Endothelial cell of umbilical vein (primary cell): ENCODE measurements around the gene CACNA2D2. TPM values are rescaled to one million over a fixed set of nuclear protein-coding genes. Genes with fewer than 3 reads are reported as not detected.

ENCODE experiments used
- BruUV-seq: library from RNA; stranded (reverse); fragments of 400-500 nt; replicated peaks from 2 replicates; lab custom pipeline; 2021; lab: Mats Ljungman, UMichigan
- CTCF ChIA-PET: fragments of 300-600, 350-600 bp; sonication (Branson Sonifier 250); formaldehyde crosslinking; loops from one replicate; lab custom pipeline; 2021; ENCODE audit warnings: antibody characterized with exemption, inconsistent platforms; lab: Charles Lee
- POLR2A ChIA-PET: fragments of 300-600, 350-600 bp; sonication (Branson Sonifier 250); formaldehyde crosslinking; loops from one replicate; lab custom pipeline; 2021; ENCODE audit warnings: antibody characterized with exemption, inconsistent platforms; lab: Charles Lee
- DNase-seq: peaks from one replicate; pipeline ENCODE4 v3.0.0-alpha.2; 2011; ENCODE audit warnings: low read depth, low spot score
- FAIRE-seq: peaks from 2 replicates; lab custom pipeline; 2011; peaks lifted over from hg19 to GRCh38; lab: Jason Lieb, UNC
- H2AFZ ChIP-seq: 2 replicates; pipeline ENCODE4 v1.6.0; 2012; ENCODE audit warnings: low read depth, low read length, control low read depth, inconsistent platforms
- H3K27ac ChIP-seq: 2 replicates; pipeline ENCODE4 v1.5.1; 2011; ENCODE audit warnings: low read depth, mild to moderate bottlenecking, control low read depth, low read length, moderate library complexity; ENCODE audit not compliant: insufficient read depth
- H3K27me3 ChIP-seq, 2 experiments: 2 replicates each; pipeline versions ENCODE4 v1.6.0 to v1.6.1; 2011; ENCODE audit warnings: low read length in 2 of 2, mixed read lengths in 1 of 2; ENCODE audit not compliant: control insufficient read depth in 2 of 2, insufficient read depth in 2 of 2
- H3K36me3 ChIP-seq, 2 experiments: 2 replicates in 1 of 2; 3 replicates in 1 of 2; pipeline ENCODE4 v1.5.1; 2011; ENCODE audit warnings: low read length in 2 of 2, mild to moderate bottlenecking in 1 of 2, moderate library complexity in 1 of 2; ENCODE audit not compliant: control insufficient read depth in 2 of 2, insufficient read depth in 2 of 2; ENCODE audit errors: extremely low read depth in 1 of 2
- H3K4me1 ChIP-seq: 3 replicates; pipeline ENCODE4 v1.5.1; 2011; ENCODE audit warnings: mild to moderate bottlenecking, low read length; ENCODE audit not compliant: control insufficient read depth, insufficient read depth; ENCODE audit errors: extremely low read depth
- H3K4me2 ChIP-seq: 2 replicates; pipeline ENCODE4 v1.6.1; 2011; ENCODE audit warnings: low read length, control low read depth, mixed read lengths; ENCODE audit not compliant: insufficient read depth
- H3K4me3 ChIP-seq, 3 experiments: fragments of 200-600 bp in 1 of 3; sonication (generic), shearing (Covaris generic) in 1 of 3; replicated peaks in 1 of 3; 2 replicates each; pipeline ENCODE4 v1.5.1; 2011 to 2016; ENCODE audit warnings: control low read depth in 3 of 3, low read length in 3 of 3, mild to moderate bottlenecking in 2 of 3, inconsistent platforms in 1 of 3, low read depth in 1 of 3, moderate library complexity in 1 of 3; ENCODE audit not compliant: insufficient read depth in 1 of 3
- H3K79me2 ChIP-seq: 2 replicates; pipeline ENCODE4 v1.6.0; 2012; ENCODE audit warnings: low read length, inconsistent platforms; ENCODE audit not compliant: control insufficient read depth, insufficient read depth
- H3K9ac ChIP-seq: replicated peaks from 2 replicates; pipeline ENCODE3; 2011; ENCODE audit warnings: low read length, control low read depth; ENCODE audit not compliant: insufficient read depth; ENCODE audit errors: extremely low read depth
- H3K9me1 ChIP-seq: replicated peaks from 3 replicates; pipeline ENCODE4 v1.6.0; 2011; ENCODE audit warnings: mild to moderate bottlenecking, low read length; ENCODE audit not compliant: control insufficient read depth, insufficient read depth; ENCODE audit errors: extremely low read depth
- H3K9me3 ChIP-seq: replicated peaks from 2 replicates; pipeline ENCODE4 v1.5.1; 2012; ENCODE audit warnings: low read length, inconsistent platforms; ENCODE audit not compliant: control insufficient read depth, insufficient read depth
- H4K20me1 ChIP-seq: replicated peaks from 2 replicates; pipeline ENCODE3; 2011; ENCODE audit warnings: mild to moderate bottlenecking, low read length; ENCODE audit not compliant: control insufficient read depth, insufficient read depth; ENCODE audit errors: extremely low read depth
- CTCF ChIP-seq, 2 donors: IDR thresholded peaks; 1 replicate in 1 of 2; 2 replicates in 1 of 2; pipeline ENCODE4 v1.5.1; 2011; ENCODE audit warnings: low read length in 2 of 2, mild to moderate bottlenecking in 2 of 2, moderate library complexity in 2 of 2, control low read depth in 1 of 2, inconsistent platforms in 1 of 2, low read depth in 1 of 2; ENCODE audit not compliant: insufficient read depth in 1 of 2; ENCODE audit errors: extremely low read depth in 1 of 2
- EZH2 ChIP-seq: IDR thresholded peaks from 2 replicates; pipeline ENCODE4 v1.6.1; 2012; ENCODE audit warnings: borderline replicate concordance, low read depth, mild to moderate bottlenecking, moderate library complexity, low read length, inconsistent platforms; ENCODE audit not compliant: severe bottlenecking
- FOS ChIP-seq: IDR thresholded peaks from 2 replicates; pipeline ENCODE4 v1.6.1; 2011; ENCODE audit warnings: mild to moderate bottlenecking, low read length, moderate library complexity, borderline replicate concordance; ENCODE audit not compliant: insufficient read depth
- GATA2 ChIP-seq: IDR thresholded peaks from 2 replicates; pipeline ENCODE4 v1.7.0; 2011; ENCODE audit warnings: low read depth, mild to moderate bottlenecking, moderate library complexity, mixed read lengths, low read length; ENCODE audit not compliant: insufficient read length, insufficient read depth
- JUN ChIP-seq: IDR thresholded peaks from 2 replicates; pipeline ENCODE4 v1.6.1; 2011; ENCODE audit warnings: borderline replicate concordance, low read depth; ENCODE audit not compliant: insufficient read length, insufficient read depth
- MAX ChIP-seq: IDR thresholded peaks from 2 replicates; pipeline ENCODE4 v1.6.1; 2011; ENCODE audit not compliant: insufficient read depth, insufficient read length
- MYC ChIP-seq: IDR thresholded peaks from one replicate; pipeline ENCODE4 v1.6.1; 2011; ENCODE audit warnings: mild to moderate bottlenecking, low read depth, low read length
- POLR2A ChIP-seq: IDR thresholded peaks from 2 replicates; pipeline ENCODE4 v1.6.1; 2012; ENCODE audit warnings: low read depth, mild to moderate bottlenecking, control low read depth, low read length
- POLR2AphosphoS5 ChIP-seq: IDR thresholded peaks from 2 replicates; pipeline ENCODE4 v1.6.1; 2012; ENCODE audit warnings: low read depth, mild to moderate bottlenecking, control low read depth, low read length, moderate library complexity; ENCODE audit not compliant: insufficient read depth
- dilution Hi-C: fragments of 300-500 bp; cut with MboI; formaldehyde crosslinking; loops from one replicate; pipeline ENCODE4 v1.15.0; 2019; ENCODE audit warnings: low sequenced_read_pairs; ENCODE audit not compliant: extremely low pct_ligation_motif_present
- intact Hi-C: fragments of 100-400 bp; cut with micrococcal nuclease; formaldehyde crosslinking; loops from one replicate; pipeline ENCODE4 v1.10.0; 2022
- polyA plus RNA-seq, 4 experiments: library from polyadenylated mRNA; depleted of rRNA in 3 of 4; stranded (reverse) in 3 of 4; unstranded in 1 of 4; fragments of >200 nt; gene quantifications; 2 replicates each; pipeline versions ENCODE4 v1.2.1 to v1.2.3, GENCODE V29; 2011 to 2012; ENCODE audit warnings: missing spikeins in 1 of 4
- total RNA-seq: library from RNA; stranded (reverse); gene quantifications from 2 replicates; pipeline ENCODE4 v1.2.3, GENCODE V29; 2021

Gene CACNA2D2
- total and polyA plus RNA-seq, 2 donors (not counting 3 experiments of a cell fraction or from before 2014, with no cell fraction given) = 0.15 TPM; not detected in 1

- TF ChIP-seq CTCF (IDR thresholded peaks at IDR 0.05; ENCODE audit: extremely low read depth in 1 of 2, insufficient read depth in 1 of 2, low read depth in 1 of 2, low read length in 2 of 2) (no peak), GATA2 (no peak), FOS (no peak)
- BruUV-seq = no TSS peak
- Histone ChIP-seq H3K4me3 (no peak overlapping the region), H3K4me2 (no peak overlapping the region), H3K9me3 (no peaks in the 10 kb centered on the region), H2AFZ (no peak overlapping the region), H3K79me2 (no peaks in the 10 kb centered on the region), H4K20me1 (no peaks in the 10 kb centered on the region), H3K27ac (no peak overlapping the region), H3K4me1 (no peaks in the 10 kb centered on the region), H3K36me3 (no peaks in the 10 kb centered on the region), H3K9me1 (no peaks in the 10 kb centered on the region), H3K27me3 (peaks cover 2 to 3% of the 10 kb centered on the region in 2 experiments), H3K9ac (no peak overlapping the region)
- intact Hi-C loops (no loop called here), dilution Hi-C loops (no loop called here)
- CTCF ChIA-PET = no interaction called here
- DNase-seq (no peak), FAIRE-seq (no peak)
- POLR2A ChIA-PET = no interaction called here
These were observed 35.5 kb downstream of the CACNA2D2 start for GRCh38 chr3:50467919-50468318.

GRCh38 chr3:50466177-50466576 lies 37.3 kb downstream of the CACNA2D2 start:
- ChIA-PET CTCF (no interaction called here), POLR2A (no interaction called here)

More at GRCh38 chr3:50466177-50466576, 37.3 kb downstream of the CACNA2D2 start:
- no peak for TF ChIP-seq JUN
- no peak for TF ChIP-seq POLR2AphosphoS5
- no peak for TF ChIP-seq MAX
- no peak for TF ChIP-seq CTCF (IDR thresholded peaks at IDR 0.05; ENCODE audit: extremely low read depth in 1 of 2, insufficient read depth in 1 of 2, low read depth in 1 of 2, low read length in 2 of 2)
- TF ChIP-seq POLR2A = no peak
- no peak for TF ChIP-seq FOS
- TF ChIP-seq MYC = no peak
- no peak for TF ChIP-seq EZH2
- TF ChIP-seq GATA2 = no peak
- no peak overlapping the region for H3K27ac ChIP-seq
- H2AFZ ChIP-seq = no peak overlapping the region
- H3K4me2 ChIP-seq = no peak overlapping the region
- no peaks in the 10 kb centered on the region for H3K36me3 ChIP-seq
- no peak overlapping the region for H3K4me3 ChIP-seq
- H3K4me1 ChIP-seq = no peaks in the 10 kb centered on the region
- no peak for FAIRE-seq
- intact Hi-C loops (no loop called here), dilution Hi-C loops (no loop called here)
- H3K9ac ChIP-seq = no peak overlapping the region
- BruUV-seq = no TSS peak
- no peak for DNase-seq
- no peaks in the 10 kb centered on the region for H3K79me2 ChIP-seq
- no peaks in the 10 kb centered on the region for H4K20me1 ChIP-seq
- H3K9me3 ChIP-seq = no peaks in the 10 kb centered on the region
- peaks cover 2 to 3% of the 10 kb centered on the region in 2 experiments for H3K27me3 ChIP-seq
- no peaks in the 10 kb centered on the region for H3K9me1 ChIP-seq
